Measurements from ENCODE around the gene CMTM1.
"Not testable (repeated sequence)": the region's sequence is repeated elsewhere in the genome, so short reads cannot be mapped to it uniquely, and the experiment has no call there.

The CMTM1 gene

DNA sequence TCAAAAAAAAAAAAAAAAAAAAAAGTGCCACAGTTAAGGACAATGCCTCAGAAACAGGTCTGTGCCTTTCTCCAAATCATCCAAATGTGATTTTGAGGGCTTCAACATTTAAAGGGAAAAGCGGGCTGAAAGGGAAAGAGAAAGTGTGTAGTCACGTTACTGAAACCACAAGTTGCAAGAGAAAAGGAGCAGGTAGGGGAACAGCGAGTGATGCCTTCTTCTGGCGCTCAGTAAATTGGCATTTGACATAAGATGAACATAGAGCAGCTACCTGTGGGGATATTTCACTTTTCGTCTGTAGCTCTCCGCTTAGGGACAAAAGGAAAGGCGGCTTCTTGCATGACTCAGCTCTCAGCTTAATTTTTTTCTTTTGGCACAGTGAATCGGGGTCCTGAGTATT is 24.1 kb downstream of the CMTM1 start:
- H3K9ac ChIP-seq (ENCODE audit: low read length) = no peak overlapping the region
- no peak overlapping the region for H3K4me3 ChIP-seq (ENCODE audit: low read length)
- no peaks in the 10 kb centered on the region for H3K36me3 ChIP-seq (ENCODE audit: control insufficient read depth, insufficient read depth, low read length)
- no peaks in the 10 kb centered on the region for H3K9me3 ChIP-seq (ENCODE audit: control insufficient read depth, low read length)
- H3K27me3 ChIP-seq (ENCODE audit: control insufficient read depth, insufficient read depth, low read length) = no peaks in the 10 kb centered on the region
- H3K4me1 ChIP-seq (ENCODE audit: control insufficient read depth, insufficient read depth, low read length) = no peaks in the 10 kb centered on the region

GRCh38 chr16:66591018-66591417 is 24.8 kb downstream of the CMTM1 start:
- Histone ChIP-seq H3K4me1 (ENCODE audit: control insufficient read depth, insufficient read depth, low read length) (no peaks in the 10 kb centered on the region), H3K9me3 (ENCODE audit: control insufficient read depth, low read length) (no peaks in the 10 kb centered on the region)

GRCh38 chr16:66592241-66592640 is 26.0 kb downstream of the CMTM1 start:
- Histone ChIP-seq H3K9ac (ENCODE audit: low read length) (no peak overlapping the region), H3K36me3 (ENCODE audit: control insufficient read depth, insufficient read depth, low read length) (no peaks in the 10 kb centered on the region)

More at GRCh38 chr16:66591018-66591417, 24.8 kb downstream of the CMTM1 start:
- H3K36me3 ChIP-seq (ENCODE audit: control insufficient read depth, insufficient read depth, low read length) = no peaks in the 10 kb centered on the region
- H3K4me3 ChIP-seq (ENCODE audit: low read length) = no peak overlapping the region
- H3K9ac ChIP-seq (ENCODE audit: low read length) = no peak overlapping the region
- no peaks in the 10 kb centered on the region for H3K27me3 ChIP-seq (ENCODE audit: control insufficient read depth, insufficient read depth, low read length)

DNA sequence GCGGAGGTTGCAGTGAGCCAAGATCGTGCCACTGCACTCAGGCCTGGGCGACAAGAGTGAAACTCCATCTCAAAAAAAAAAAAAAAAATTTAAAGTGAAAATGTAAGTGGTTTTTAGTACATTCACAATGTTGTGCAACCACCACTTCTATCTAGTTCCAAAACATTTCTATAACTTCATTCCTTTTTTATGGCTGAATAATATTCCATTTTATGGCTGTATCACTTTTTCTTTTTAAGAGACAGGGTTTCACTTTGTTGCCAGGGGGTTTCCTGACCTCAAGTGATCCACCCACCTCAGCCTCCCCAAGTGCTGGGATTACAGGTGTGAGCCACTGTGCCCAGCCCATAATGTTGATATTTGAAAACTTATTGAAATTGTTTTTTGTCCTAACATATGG is 26.6 kb downstream of the CMTM1 start:
- no peaks in the 10 kb centered on the region for H3K36me3 ChIP-seq (ENCODE audit: control insufficient read depth, insufficient read depth, low read length)
- no peaks in the 10 kb centered on the region for H3K4me1 ChIP-seq (ENCODE audit: control insufficient read depth, insufficient read depth, low read length)
- no peaks in the 10 kb centered on the region for H3K9me3 ChIP-seq (ENCODE audit: control insufficient read depth, low read length)
- H3K9ac ChIP-seq (ENCODE audit: low read length) = no peak overlapping the region
- no peak overlapping the region for H3K4me3 ChIP-seq (ENCODE audit: low read length)
- no peaks in the 10 kb centered on the region for H3K27me3 ChIP-seq (ENCODE audit: control insufficient read depth, insufficient read depth, low read length)

More at GRCh38 chr16:66592241-66592640, 26.0 kb downstream of the CMTM1 start:
- Histone ChIP-seq H3K4me3 (ENCODE audit: low read length) (no peak overlapping the region), H3K27me3 (ENCODE audit: control insufficient read depth, insufficient read depth, low read length) (no peaks in the 10 kb centered on the region), H3K4me1 (ENCODE audit: control insufficient read depth, insufficient read depth, low read length) (no peaks in the 10 kb centered on the region), H3K9me3 (ENCODE audit: control insufficient read depth, low read length) (no peaks in the 10 kb centered on the region)

GRCh38 chr16:66594739-66595138 is 28.5 kb downstream of the CMTM1 start:
- H3K36me3 ChIP-seq (ENCODE audit: control insufficient read depth, insufficient read depth, low read length) = no peaks in the 10 kb centered on the region
- no peak overlapping the region for H3K4me3 ChIP-seq (ENCODE audit: low read length)
- no peak overlapping the region for H3K9ac ChIP-seq (ENCODE audit: low read length)
- no peaks in the 10 kb centered on the region for H3K9me3 ChIP-seq (ENCODE audit: control insufficient read depth, low read length)
- no peaks in the 10 kb centered on the region for H3K27me3 ChIP-seq (ENCODE audit: control insufficient read depth, insufficient read depth, low read length)
- H3K4me1 ChIP-seq (ENCODE audit: control insufficient read depth, insufficient read depth, low read length) = no peaks in the 10 kb centered on the region

- not testable (repeated sequence) for H3K36me3 ChIP-seq (ENCODE audit: control insufficient read depth, insufficient read depth, low read length); H3K4me3 ChIP-seq (ENCODE audit: low read length); H3K9me3 ChIP-seq (ENCODE audit: control insufficient read depth, low read length); H3K4me1 ChIP-seq (ENCODE audit: control insufficient read depth, insufficient read depth, low read length); H3K9ac ChIP-seq (ENCODE audit: low read length); H3K27me3 ChIP-seq (ENCODE audit: control insufficient read depth, insufficient read depth, low read length)
Observed at GRCh38 chr16:66596559-66596958, 30.3 kb downstream of the CMTM1 start.

GRCh38 chr16:66596986-66597848 is 31.0 kb downstream of the CMTM1 start:
- H3K36me3 ChIP-seq (ENCODE audit: control insufficient read depth, insufficient read depth, low read length) = no peaks in the 10 kb centered on the region
- no peak overlapping the region for H3K4me3 ChIP-seq (ENCODE audit: low read length)
- no peaks in the 10 kb centered on the region for H3K9me3 ChIP-seq (ENCODE audit: control insufficient read depth, low read length)
- no peaks in the 10 kb centered on the region for H3K4me1 ChIP-seq (ENCODE audit: control insufficient read depth, insufficient read depth, low read length)
- no peaks in the 10 kb centered on the region for H3K27me3 ChIP-seq (ENCODE audit: control insufficient read depth, insufficient read depth, low read length)
- H3K9ac ChIP-seq (ENCODE audit: low read length) = no peak overlapping the region

- Histone ChIP-seq H3K4me1 (ENCODE audit: control insufficient read depth, insufficient read depth, low read length) (no peaks in the 10 kb centered on the region), H3K36me3 (ENCODE audit: control insufficient read depth, insufficient read depth, low read length) (no peaks in the 10 kb centered on the region), H3K27me3 (ENCODE audit: control insufficient read depth, insufficient read depth, low read length) (no peaks in the 10 kb centered on the region), H3K4me3 (ENCODE audit: low read length) (no peak overlapping the region), H3K9me3 (ENCODE audit: control insufficient read depth, low read length) (no peaks in the 10 kb centered on the region), H3K9ac (ENCODE audit: low read length) (no peak overlapping the region)
Observed at GRCh38 chr16:66598111-66598510, 31.9 kb downstream of the CMTM1 start.

DNA sequence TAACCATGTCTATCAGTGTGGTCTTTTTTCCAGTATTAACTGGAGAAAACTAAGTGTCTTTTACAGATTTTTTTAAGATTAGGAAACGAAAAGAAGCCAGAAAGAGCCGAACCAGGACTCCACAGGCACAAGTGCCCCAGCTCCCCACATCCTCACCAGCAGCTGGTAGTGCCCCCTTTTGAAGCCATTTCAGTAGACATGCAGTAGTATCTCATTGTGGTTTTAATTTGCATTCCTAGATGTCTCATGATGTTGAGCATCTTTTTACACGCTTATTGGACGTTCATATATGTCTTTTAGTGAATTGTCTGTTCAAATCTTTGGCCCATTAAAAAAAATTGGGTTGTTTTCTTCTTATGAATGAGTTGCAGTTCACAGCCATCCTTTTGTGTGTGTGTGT is 33.5 kb downstream of the CMTM1 start:
- H3K36me3 ChIP-seq (ENCODE audit: control insufficient read depth, insufficient read depth, low read length) = no peaks in the 10 kb centered on the region
- H3K4me3 ChIP-seq (ENCODE audit: low read length) = no peak overlapping the region
- H3K4me1 ChIP-seq (ENCODE audit: control insufficient read depth, insufficient read depth, low read length) = peaks cover 7% of the 10 kb centered on the region
- no peaks in the 10 kb centered on the region for H3K9me3 ChIP-seq (ENCODE audit: control insufficient read depth, low read length)
- H3K27me3 ChIP-seq (ENCODE audit: control insufficient read depth, insufficient read depth, low read length) = no peaks in the 10 kb centered on the region
- H3K9ac ChIP-seq (ENCODE audit: low read length) = no peak overlapping the region

DNA sequence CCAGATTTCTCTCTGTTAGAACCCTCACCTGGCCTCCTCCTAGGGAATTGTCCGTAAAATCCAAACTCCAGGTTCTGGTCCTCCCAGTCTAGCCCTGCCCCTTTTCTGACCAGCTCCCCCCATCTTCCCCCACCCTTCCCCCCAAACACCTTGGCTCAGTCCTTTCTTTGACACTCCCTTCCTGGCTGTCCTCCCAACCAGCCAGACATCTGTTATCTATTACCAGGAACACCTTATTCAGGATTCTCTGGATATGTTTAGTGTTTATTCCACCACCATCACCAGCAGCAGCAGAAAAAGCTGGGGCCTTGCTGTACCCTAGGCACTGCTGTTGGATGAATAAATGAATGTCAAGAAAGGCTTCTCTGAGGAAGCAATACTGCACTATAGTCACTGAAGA is 34.2 kb downstream of the CMTM1 start:
- H3K4me1 ChIP-seq (ENCODE audit: control insufficient read depth, insufficient read depth, low read length) = peaks cover 7% of the 10 kb centered on the region
- no peaks in the 10 kb centered on the region for H3K36me3 ChIP-seq (ENCODE audit: control insufficient read depth, insufficient read depth, low read length)
- H3K27me3 ChIP-seq (ENCODE audit: control insufficient read depth, insufficient read depth, low read length) = no peaks in the 10 kb centered on the region
- H3K9ac ChIP-seq (ENCODE audit: low read length) = no peak overlapping the region
- H3K4me3 ChIP-seq (ENCODE audit: low read length) = no peak overlapping the region
- H3K9me3 ChIP-seq (ENCODE audit: control insufficient read depth, low read length) = no peaks in the 10 kb centered on the region

DNA sequence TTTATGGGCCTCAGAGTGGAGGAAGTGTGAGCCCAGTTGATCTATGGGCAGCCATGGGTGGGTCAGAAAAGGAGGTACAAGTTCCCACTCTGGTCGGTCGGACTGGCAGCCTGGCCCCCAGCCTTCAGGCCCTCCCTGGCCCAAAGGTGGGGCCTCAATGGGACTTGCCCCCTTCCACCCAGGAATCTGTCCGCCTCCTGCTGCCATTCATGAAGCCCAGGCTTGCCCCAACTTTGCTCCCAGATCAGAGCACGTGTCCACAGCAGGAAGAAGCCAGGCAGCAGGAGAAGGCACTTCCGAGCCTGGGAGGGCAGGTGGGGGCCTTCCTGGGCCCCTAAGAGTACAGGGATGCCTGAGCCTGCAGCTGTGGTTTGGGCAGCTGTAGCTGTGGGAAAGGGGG is 35.2 kb downstream of the CMTM1 start:
- Histone ChIP-seq H3K36me3 (ENCODE audit: control insufficient read depth, insufficient read depth, low read length) (no peaks in the 10 kb centered on the region), H3K4me1 (ENCODE audit: control insufficient read depth, insufficient read depth, low read length) (peaks cover 17% of the 10 kb centered on the region), H3K9ac (ENCODE audit: low read length) (no peak overlapping the region), H3K4me3 (ENCODE audit: low read length) (no peak overlapping the region), H3K9me3 (ENCODE audit: control insufficient read depth, low read length) (no peaks in the 10 kb centered on the region), H3K27me3 (ENCODE audit: control insufficient read depth, insufficient read depth, low read length) (no peaks in the 10 kb centered on the region)

DNA sequence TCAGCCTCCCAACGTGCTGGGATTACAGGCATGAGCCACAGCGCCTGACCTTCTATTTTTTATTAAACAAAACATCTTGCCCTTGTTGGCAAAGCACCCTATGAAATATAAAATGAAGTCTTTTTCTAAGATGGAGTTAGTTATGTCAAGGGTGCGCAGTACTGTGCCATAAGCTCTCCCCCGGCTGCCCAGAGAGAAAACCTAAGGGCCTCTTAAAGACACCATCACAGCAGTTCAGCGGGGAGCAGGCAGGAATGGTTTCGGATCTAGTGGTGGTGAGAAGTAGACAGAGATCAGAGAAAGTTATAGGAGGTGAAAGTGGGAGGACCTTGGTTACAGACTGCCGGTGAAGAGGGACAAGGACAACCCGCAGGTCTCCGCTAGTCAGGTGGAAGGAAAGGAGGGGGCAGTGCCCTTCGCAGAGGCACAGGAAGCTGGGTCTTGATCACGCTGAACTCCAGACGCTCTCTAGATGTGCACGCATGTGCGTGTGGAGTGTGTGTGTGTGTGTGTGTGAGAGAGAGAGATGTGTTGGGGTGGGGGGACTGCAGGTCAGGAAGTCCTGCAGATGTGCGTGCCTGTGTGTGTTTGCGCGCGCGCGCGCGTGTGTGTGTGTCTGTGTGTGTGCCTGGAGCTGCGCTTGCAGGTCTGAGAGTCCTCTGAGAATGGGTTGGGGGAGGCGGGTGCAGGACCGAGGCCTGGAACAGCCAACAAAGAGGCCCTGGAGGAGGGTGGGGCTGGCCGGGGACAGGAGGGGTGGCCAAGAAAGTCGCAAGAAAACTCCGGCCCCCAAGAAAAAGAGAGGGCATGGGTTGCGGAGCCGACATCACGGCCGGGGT is 37.5 kb downstream of the CMTM1 start:
- Histone ChIP-seq H3K4me3 (ENCODE audit: low read length) (no peak overlapping the region), H3K9ac (ENCODE audit: low read length) (peak overlapping the region; percentile 41), H3K9me3 (ENCODE audit: control insufficient read depth, low read length) (no peaks in the 10 kb centered on the region), H3K27me3 (ENCODE audit: control insufficient read depth, insufficient read depth, low read length) (no peaks in the 10 kb centered on the region), H3K4me1 (ENCODE audit: control insufficient read depth, insufficient read depth, low read length) (peaks cover 25% of the 10 kb centered on the region), H3K36me3 (ENCODE audit: control insufficient read depth, insufficient read depth, low read length) (no peaks in the 10 kb centered on the region)

Measured in mucosa of stomach (tissue), 1 donor.